Superior temporal gyrus (tissue), 1 donor: Measurements from ENCODE around the gene EHD3.

Source experiments
- DNase-seq: peaks from one replicate; pipeline ENCODE4 v3.0.0-alpha.2; 2016; ENCODE audit errors: extremely low spot score

EHD3 gene

DNA sequence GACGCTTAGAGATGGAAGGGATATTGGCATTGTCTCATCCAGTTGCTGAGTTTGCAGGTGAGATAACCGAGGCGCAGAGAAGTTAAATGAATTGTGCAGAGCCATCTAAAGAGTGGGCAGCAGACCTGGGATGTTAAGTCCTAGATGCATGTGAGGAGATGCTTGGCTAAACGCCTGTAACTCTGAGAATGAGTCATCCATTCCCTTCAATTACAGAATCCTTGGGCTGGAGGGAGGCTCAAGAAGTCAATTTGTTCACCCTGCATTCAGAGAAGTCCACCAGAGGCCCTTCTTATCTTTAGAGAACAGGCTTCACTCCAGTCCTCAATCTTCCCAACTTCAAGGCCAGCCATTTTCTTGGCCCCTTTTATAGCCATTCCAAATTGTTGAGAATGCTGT is 1.6 kb downstream of the EHD3 start:
- peak; percentile 64 for DNase-seq

DNA sequence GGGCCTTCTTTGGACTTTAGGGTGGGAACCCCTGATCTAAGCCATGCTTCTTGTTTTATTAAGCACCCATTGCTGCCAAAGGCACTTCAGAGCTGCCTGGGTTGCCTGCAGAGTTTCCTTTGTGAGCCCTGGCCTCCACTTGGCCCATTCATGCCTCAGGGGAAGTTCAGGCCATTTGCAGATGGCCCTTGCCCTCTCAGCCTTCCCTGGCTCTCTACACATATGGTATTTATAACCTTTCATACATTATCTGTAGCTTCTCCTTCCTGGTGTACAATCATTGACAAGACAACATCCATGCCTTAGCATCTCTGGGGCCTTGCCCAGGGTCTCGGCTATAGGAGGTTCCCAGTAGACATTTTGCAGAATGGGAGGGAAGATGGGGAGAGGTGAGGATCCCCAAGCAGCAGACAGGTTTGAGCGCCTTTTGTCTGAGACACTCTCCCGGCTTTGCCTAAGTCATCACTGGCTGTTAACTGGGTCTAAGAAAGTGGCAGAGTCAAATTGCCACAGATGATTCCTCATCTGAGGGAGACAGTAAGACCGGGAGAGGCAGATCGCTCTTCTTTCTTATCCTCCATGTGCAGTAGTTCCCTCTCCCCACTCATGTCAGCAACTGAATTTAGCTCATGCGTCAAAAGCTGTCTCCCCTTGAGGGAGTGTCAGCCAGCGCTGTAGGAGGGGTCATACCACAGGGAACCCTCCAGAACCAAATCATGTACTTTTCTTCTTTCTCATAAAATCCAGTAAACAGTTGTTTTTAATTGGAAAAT is 2.7 kb downstream of the EHD3 start:
- peak; percentile 42 for DNase-seq

DNA sequence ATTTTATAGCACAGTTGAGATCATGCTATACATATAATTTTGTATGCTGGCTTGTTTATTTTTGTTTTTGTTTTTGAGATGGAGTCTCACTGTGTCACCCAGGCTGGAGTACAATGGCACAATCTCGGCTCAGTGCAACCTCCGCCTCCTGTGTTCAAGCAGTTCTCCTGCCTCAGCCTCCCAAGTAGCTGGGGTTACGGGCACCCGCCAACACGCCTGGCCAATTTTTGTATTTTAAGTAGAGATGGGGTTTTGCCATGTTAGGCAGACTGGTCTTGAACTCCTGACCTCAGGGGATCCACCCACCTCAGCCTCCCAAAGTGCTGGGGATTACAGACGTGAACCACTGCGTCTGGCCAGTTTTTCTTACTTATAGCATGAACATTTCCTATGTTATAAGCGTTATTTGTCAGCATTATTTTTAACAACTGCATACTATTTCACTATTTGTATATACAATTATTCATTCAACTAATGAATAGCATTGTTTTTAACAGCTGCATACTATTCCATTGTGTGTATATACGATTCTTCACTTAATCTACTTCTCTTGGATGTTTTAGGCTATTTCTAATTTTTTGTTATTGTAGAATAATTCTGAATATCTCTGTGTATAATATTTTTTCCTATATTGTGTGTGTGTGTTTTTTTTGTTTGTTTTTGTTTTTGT is 3.5 kb downstream of the EHD3 start:
- no peak for DNase-seq

DNA sequence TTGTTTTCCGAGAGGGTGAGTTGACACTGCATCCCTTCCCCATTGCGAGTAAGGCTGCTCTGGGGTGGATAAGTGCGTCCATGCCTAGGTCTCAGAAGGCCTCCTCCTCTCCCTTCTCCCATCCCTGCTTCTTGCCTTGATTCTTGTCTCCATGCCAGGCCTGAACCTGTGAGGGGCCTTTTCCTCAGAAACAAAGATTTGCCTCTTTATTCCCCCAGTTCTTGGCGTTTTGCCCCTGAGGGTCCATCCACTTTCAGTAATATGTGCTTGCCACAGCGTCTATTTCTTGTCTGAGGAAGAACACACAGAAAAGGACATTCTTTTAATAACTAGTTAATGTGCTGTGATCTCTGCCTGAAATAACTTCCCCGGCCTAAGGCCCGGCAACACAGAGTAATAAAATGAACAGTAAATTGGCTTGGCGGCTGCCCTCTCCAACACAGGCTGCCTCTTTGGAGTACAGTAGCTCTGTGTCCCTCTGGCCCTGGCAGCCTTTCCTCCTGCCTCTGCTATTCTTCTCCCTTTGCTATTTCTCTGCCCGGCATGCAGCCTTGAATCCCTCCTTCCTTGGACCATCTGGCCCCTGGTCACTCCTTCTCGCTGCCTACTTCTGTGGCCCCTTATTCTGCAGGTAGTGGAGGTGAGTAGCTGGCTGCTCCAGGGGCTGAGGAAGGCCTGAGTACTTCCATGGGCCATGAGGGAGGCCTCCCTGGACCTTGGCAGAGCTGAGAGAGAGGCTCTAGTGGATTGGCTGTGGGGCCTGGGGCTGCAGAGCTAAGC is 4.4 kb downstream of the EHD3 start:
- peak; percentile 72 for DNase-seq

DNA sequence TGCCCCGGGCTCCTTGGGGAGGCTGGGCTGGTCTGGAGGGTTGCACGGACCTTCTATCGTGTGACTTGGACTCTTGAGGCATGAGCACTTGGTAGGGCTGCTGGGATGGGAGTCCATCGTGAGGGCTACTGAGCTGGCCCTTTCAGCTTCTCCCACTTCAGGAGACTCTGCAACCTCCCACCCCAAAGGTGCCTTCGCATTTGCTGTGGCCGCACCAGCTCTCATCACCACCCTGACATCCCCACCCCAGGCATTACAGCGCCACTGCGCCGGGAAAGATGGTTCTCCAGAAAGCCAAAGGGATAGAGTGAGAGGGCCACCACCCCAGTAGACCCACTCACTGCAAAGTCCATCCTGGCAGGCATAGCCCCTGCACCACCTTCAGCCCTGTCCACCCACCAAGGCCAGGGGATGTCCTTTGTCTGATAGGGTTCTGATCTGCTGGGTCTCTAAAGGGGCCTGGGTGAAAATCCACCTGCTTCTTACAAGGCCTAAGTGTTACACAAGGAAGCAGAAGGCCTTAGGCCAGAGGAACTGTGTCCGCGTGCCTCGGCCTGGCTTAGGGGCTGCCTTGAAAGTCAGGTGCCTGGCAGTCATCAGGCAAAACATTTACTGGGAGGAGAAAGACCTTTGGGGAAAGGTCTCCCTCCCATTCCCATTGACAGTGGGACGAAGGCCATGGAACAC is 5.1 kb downstream of the EHD3 start:
- DNase-seq, result no peak

DNA sequence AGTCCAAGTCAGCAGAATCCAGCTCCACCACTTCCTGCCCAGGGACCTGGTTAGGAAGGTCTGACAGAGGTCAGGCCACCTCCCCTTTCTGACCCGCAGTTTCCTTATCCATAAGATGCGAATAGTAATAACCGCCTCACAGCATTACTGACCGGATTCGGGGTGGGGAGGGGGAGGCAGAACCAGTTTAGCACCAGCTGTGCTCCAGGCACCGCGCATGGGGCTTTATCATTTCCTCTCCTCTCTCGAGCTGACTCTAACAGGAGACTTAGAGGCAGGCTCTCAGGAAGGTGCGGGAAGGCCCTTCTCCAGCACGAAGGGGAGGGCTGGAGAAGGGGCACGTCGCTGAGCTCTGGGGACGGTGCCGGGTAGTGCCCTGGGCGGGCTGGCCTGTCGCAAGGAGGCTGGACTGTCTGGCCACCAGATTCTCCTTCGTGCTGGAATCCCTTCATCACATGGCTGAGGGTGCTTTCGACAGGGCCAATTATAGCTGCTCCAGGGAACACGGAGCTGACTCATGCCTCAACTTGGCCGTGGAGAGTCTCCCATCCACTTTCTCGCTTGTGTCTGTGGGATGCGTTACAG is 5.7 kb downstream of the EHD3 start:
- DNase-seq, result peak; percentile 75

DNA sequence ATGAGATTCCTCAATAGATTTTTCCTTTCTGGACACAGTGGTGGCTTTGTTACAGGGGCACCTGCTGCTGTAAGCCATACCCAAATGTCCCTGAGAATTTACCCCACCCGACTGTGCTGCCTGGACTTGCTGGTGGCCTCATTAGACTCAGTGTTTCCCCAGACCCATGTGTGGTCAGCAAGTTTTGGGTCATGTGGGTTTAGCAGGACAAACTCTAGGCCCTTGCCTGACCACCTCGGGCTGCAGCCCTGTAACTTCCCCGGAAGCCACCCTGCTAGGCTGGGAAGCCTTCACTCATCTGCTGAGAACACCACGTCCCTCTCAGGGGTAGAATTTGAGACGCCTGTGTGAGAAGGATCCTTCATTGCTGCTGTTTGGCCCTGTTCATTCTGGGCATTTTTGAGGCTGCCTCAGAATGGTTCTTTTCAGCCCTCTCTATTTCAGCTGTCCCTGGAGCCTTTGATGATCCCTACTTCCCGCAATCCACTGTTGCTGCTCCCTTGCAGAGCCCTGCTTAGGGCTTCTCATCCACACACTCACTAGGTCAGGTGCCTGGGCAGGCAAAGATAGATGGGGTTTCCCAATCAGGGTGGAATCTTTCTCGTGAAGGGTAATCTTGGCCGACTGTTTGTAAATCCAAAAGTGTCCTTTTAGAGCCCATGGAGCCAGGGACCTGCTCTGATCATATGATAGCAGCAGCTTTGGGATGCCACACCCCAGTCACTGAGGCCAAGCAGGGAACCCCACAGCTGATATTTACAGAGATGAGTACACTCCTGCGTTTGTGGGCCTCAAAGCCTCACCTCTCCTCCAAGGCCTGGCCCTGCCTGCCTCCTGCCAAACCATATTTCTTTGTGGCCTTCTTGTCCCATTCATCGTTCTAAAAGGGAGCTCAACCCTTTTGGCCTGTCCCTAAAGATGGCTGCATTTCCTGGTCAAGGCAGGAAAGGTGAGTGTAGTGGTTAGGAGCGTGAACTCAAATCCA is 6.7 kb downstream of the EHD3 start:
- no peak for DNase-seq

DNA sequence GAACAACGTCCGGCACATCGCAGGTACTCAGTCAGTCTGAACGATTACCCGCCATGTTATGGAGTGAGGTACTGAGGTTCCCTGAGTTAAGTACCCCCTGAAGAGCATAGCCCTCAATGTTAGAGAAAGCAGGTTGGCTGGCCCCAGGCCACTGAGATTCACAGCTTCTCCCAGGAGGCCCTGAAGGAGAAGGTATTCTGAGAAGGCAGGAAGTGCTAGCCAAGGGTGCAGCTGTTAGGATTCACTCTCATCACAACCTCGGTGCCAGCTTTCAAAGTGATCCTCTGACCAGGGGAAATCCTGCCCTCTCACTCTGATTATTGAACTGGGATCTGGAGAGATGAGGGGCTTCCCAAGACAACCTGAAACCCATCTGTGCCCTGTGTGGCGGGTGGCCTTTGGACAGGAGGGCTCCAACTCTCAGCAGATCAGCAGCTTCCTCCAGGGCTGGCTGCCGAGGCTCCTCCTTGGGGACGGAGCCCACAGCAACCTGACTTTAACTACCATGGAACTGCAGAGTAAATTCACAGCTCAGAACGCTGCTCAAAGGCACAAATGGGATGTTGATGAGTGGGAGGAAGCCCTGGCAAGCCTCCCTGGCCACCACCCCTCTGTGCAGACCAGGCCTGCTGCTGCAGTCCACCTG is 7.8 kb downstream of the EHD3 start:
- DNase-seq, result no peak

DNA sequence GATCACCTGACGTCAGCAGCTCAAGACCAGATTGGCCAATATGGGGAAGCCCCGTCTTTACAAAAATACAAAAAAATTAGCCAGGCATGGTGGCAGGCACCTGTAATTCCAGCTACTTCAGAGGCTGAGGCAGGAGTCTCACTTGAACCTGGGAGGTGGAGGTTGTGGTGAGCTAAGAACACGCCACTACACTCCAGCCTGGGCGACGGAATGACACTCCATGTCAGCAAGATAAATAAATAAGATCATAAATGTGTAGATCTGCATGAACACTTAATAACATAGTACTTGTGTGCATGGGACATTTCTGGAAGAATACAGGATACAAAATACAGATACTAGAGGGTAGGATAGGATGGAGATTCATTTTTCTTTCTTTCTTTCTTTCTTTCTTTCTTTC is 9.1 kb downstream of the EHD3 start:
- DNase-seq, result no peak

DNA sequence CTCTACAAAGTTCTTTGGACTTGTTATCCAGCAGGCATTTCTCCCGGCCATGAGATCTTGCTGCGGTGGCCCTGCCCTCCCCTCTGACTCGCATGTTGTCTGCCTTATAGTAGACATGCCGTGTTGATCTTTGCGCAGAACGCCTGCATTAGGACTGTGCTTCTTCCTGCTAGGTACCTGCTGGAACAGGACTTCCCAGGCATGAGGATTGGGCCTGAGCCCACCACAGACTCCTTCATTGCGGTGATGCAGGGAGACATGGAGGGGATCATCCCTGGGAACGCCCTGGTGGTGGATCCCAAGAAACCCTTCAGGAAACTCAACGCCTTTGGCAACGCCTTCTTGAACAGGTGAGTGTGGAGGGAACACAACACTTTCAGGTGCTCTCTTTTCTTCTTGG is 10.1 kb downstream of the EHD3 start:
- DNase-seq, result no peak

DNA sequence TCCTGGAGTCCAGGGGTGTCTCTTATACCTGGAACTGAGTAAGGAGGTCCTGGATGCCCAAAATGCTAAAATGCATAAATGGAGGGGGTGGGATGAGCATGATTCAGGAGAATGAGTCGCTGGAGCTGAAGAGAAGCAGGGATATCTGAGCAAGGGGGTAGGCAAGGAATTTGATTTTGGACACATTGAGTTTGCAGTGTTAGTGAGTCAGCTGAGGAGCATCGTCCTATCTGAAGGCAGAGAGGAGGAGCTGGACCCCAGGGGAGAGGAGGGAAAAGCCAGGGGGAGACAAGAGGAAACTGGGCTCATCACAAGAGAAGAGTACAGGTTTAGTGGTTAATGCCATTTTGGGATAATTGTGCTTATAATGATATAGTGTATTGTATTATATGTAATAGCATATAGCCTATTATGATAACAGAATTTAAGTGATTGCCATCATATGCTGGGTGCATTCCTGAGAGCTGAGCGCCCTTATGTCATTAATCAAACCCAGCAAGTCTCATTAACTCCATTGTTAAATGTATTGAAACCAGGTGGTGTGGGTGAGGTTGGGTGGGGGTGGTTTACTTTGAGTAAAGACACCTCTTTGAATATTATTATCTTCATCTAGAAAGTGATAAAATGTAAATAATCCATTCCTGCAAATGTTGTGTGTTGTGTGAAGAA is 12.4 kb downstream of the EHD3 start:
- no peak for DNase-seq

DNA sequence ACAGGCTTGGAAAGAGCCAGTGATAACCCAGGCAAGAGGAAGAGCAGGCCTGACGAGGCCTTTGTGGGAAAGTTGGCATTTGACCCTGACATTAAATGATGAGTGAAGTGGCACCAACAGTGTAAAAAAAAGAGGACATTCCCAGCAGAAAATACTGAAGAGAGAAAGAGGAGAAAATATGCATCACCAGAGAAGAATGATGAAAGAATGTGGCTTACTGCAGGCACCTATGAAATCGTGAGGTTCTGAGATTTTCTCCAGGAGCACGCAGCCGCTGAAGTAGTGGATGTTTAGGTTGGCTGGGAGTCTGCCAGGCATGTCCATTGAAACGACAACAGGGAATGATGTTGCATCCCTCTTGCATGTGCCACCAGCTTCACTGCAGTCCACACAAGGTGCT is 13.8 kb downstream of the EHD3 start:
- DNase-seq, result no peak

DNA sequence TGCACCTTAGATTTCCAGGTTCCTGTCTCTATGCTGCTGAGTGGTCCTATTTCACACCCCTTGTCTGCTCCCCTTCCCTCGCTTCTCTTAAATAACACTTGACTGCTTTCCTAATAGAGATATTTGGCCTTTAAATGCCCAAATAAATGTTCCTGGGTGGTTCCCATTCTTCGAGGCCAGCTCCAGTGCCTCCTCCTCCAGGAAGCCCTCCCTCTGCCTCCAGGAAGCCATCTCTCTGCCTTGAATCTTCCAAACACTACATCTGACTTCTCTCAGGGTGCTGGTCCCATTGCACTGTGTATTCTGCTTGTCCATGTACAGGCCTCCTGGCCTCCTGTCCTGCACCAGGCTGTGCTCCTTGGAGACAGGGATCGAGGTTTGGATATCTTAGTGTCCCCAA is 14.2 kb downstream of the EHD3 start:
- DNase-seq, result no peak

DNA sequence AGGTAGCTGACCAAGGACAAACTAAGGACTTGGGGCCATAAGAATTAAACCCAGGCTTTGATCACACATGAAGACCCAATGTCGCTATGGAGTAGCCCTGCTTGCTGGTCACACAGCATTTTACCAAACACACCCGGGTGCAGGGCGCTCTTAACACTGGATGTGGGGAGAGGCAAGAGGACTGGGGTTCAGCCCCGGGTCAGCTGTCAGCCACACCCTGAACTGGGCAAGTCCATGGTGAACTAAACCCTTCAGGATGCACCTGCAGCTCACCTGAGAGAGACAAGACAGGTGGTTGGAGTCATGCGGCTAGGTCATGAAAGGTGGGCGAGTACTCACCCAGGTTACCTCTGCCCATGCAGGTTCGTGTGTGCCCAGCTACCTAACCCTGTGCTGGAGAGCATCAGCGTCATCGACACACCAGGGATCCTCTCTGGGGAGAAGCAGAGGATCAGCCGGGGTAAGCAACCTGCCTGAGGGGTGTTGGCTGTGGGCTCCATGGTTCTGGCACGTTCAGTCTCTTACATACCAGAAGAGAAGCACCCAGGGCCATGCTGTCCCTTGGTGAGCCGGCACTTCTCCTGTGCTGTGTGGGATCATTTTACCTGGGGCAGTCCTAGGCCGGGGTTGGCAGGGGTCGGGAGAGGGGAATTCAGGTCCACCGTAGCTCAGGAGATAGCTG is 15.2 kb downstream of the EHD3 start:
- DNase-seq, result no peak

DNA sequence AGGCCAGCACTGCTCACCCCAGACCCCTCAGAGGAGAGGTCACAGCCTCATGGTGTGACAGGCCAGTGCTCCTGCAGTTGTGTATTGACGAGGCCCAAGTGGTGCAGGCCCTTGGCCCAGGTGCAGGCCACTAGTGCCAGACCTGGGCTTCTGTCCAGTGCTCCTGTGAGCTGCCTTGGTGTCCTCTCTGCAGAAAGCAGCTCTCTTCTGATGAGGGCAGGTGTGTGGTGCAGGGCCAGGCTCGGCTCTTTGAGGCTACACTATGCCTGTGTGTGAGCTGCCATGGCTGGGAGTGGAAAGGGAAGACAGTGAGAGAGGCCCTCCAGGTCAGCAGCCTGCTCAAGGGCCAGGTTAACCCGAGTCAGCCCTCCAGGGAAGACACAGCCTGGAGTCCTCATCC is 17.1 kb downstream of the EHD3 start:
- DNase-seq, result no peak

DNA sequence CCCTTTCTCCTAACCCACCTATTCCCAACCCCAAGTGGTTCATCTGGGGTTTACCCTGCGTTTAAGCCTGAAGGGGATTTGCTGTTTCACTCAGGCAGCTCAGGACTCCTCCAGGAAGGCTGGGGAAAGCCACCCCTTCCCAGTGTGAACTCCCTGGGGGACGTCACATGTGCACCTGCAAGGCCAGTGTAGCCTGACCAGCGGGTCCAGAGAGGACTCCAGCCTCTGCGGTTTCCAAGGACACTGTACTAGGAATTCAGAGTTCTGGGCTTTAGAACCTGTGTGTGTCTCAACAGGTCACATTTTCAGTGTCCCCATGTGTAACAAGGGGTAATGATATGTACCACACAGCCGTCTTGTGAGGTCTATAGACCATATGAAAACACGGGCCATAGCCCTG is 17.9 kb downstream of the EHD3 start:
- no peak for DNase-seq

DNA sequence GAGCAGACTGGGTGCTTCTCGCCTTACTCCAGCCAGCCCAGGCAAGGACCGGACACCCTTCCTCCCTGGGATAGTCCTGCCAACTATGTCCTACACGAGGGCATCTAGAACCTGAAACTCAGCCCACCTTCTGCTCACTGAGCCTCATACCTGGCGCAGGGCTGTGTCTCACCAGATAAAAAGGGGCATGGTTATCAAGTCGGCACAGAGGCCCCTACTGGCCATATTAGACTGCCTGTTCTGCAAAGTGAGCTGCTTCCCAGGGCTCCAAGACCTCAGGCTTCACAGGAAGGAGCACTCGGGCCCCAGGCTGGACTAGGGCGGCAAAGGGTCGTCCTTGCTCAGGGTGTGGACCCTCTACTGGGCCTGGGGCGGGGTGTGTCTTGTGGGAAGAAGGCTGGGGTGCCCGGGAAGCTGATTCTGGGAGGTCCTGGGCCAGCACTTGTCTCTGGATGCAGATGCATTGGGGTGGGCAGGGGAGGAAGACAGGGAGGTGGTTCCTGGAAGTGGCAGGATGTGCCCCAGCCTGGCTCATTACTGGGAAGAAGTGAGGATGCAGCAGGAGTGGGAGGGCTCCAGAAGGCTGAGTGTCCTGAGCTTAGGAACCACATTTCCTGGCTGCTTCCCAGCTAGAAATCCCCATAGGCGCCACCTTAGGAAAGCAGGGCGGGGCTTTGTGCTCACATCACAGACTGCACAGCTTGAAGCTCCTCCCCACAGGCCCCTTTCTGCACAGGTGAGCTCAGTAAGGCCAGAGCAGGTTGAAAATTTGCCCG is 19.6 kb downstream of the EHD3 start:
- DNase-seq, result no peak
